BLaER1 treated with 17β-estradiol and CSF1 and Interleukin-3, amounts not matched to agents 10 nM and 100 nM (cell line): ENCODE data around the gene SLC13A3.

Experiments
- H3K27ac ChIP-seq, 11 experiments: shearing (Covaris generic); formaldehyde crosslinking; 2 replicates each; pipeline ENCODE4 v1.8.1; 2022
- H3K27me3 ChIP-seq, 11 experiments: shearing (Covaris generic); formaldehyde crosslinking; 2 replicates each; pipeline ENCODE4 v1.8.1; 2022
- H3K36me3 ChIP-seq, 11 experiments: shearing (Covaris generic); formaldehyde crosslinking; 2 replicates each; pipeline ENCODE4 v1.8.1; 2022
- H3K4me1 ChIP-seq, 10 experiments: shearing (Covaris generic); formaldehyde crosslinking; 2 replicates each; pipeline ENCODE4 v1.8.1; 2022
- H3K4me2 ChIP-seq, 11 experiments: shearing (Covaris generic); formaldehyde crosslinking; 2 replicates each; pipeline ENCODE4 v1.8.1; 2022
- H3K4me3 ChIP-seq, 10 experiments: shearing (Covaris generic); formaldehyde crosslinking; 2 replicates each; pipeline ENCODE4 v1.8.1; 2022
- H3K9ac ChIP-seq, 11 experiments: shearing (Covaris generic); formaldehyde crosslinking; 2 replicates each; pipeline ENCODE4 v1.8.1; 2022
- H3K9me3 ChIP-seq, 11 experiments: shearing (Covaris generic); formaldehyde crosslinking; replicated peaks in 1 of 11; 2 replicates each; pipeline ENCODE4 v1.8.1; 2022
- H4K20me1 ChIP-seq, 11 experiments: shearing (Covaris generic); formaldehyde crosslinking; 2 replicates each; pipeline ENCODE4 v1.8.1; 2022
- Cebpa-rat ChIP-seq, 11 experiments: shearing (Covaris generic); IDR thresholded peaks; 2 replicates each; pipeline ENCODE4 v1.8.1; 2022

The SLC13A3 gene

DNA sequence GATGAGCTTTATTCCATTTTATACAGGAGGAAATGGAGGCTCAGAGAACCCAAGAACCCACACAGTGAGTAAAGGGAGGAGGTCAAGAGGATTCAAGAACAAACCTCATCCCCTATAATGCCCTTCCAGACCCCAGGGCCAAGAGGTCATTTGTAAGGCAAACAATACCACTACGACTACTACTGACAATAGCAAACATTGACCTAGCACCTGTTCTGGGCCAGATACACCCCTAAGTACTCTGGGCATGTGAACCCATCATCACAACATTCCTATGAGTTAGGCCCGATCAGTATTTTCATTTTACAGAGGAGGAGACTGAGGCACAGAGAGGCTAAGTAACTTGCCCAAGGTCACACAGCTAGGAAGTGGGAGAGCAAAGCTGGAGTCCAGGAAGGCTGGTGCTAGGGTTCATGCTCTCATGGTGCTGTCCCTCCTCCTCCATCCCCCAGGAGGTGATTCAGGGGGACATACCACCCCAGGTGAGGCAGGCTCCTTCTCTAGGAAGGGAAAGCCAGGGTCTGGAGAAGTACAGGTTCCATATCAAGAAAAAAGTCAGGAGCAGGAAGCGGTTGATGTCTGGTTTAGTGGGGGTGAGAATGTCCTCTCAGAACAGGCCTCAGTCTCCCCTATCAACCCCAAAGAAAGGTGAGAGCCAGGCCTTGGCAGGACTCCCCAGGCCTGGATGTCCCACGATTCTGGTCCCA, 13.7 kb downstream of the SLC13A3 start:
- H3K4me1 ChIP-seq: peaks cover 0 to 34% (median 2%) of the 10 kb centered on the region in 10 experiments; a peak in 7 of 20 replicates
- TF ChIP-seq Cebpa-rat (IDR thresholded peaks at IDR 0.05): no peak
- H3K9ac ChIP-seq: no peak overlapping the region
- peaks cover 0 to 11% (median 0%) of the 10 kb centered on the region in 11 experiments; a peak in 1 of 22 replicates for H3K9me3 ChIP-seq
- no peak overlapping the region for H3K4me3 ChIP-seq
- no peaks in the 10 kb centered on the region for H3K36me3 ChIP-seq
- 0 out of 22 replicates have a peak overlapping the region, but pooled peaks of 1 of the 11 experiments have one; percentile 1 for H3K27ac ChIP-seq
- H3K4me2 ChIP-seq: no peak overlapping the region
- no peaks in the 10 kb centered on the region for H4K20me1 ChIP-seq
- H3K27me3 ChIP-seq: no peaks in the 10 kb centered on the region

DNA sequence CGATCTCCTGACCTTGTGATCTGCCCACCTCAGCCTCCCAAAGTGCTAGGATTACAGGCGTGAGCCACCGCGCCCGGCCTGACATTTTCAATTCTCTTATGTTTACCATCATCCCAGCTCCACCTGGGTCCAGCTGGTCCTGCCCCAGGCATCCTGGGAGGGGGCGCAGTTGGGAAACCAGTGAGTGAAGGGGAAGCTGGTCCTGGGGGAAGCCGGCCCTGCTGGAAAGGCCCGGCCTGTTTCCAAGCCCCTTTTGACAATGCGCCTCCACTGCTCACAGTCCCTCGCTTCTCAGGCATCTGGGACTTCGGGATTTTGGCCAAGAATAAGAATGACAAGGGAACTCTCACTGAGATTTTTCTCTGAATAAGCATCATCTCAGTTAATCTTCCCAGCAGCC, 14.2 kb downstream of the SLC13A3 start:
- no peaks in the 10 kb centered on the region for H3K27me3 ChIP-seq
- no peak overlapping the region for H3K4me3 ChIP-seq
- H3K36me3 ChIP-seq: no peaks in the 10 kb centered on the region
- H3K9ac ChIP-seq: no peak overlapping the region
- no peak overlapping the region for H3K4me2 ChIP-seq
- H3K9me3 ChIP-seq: peaks cover 0 to 11% (median 0%) of the 10 kb centered on the region in 11 experiments; a peak in 1 of 22 replicates
- no peak for TF ChIP-seq Cebpa-rat (IDR thresholded peaks at IDR 0.05)
- no peak overlapping the region for H3K27ac ChIP-seq
- no peaks in the 10 kb centered on the region for H4K20me1 ChIP-seq
- H3K4me1 ChIP-seq: peaks cover 0 to 40% (median 4%) of the 10 kb centered on the region in 10 experiments; a peak in 13 of 20 replicates

DNA sequence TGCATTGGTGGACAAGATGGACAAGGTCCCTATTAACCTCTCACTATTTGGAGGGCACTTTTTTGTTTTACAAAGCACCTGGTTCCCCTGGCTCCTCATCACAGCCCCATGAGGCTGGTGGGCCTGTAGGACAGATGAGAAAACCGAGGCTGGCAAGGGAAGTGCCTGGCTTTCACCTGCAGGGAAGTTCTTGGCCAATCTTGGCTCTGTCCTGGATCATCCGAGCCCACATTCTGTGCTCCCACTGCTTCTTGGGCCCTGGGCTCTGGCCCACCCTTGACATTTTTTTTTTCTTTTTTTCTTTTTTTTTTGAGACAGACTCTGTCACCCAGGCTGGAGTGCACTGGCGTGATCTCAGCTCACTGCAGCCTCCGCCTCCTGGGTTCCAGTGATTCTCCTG, 14.7 kb downstream of the SLC13A3 start:
- Histone ChIP-seq H3K36me3 (no peaks in the 10 kb centered on the region), H3K27ac (no peak overlapping the region), H3K9me3 (peaks cover 0 to 11% (median 0%) of the 10 kb centered on the region in 11 experiments; a peak in 1 of 22 replicates), H3K4me3 (no peak overlapping the region), H3K27me3 (no peaks in the 10 kb centered on the region), H3K9ac (no peak overlapping the region), H3K4me1 (peaks cover 0 to 45% (median 10%) of the 10 kb centered on the region in 10 experiments; a peak in 13 of 20 replicates), H3K4me2 (peak overlapping the region in 3 of 11 experiments; percentile 47 to 66 (median 63); a peak in 3 of 22 replicates), H4K20me1 (no peaks in the 10 kb centered on the region)
- no peak for TF ChIP-seq Cebpa-rat (IDR thresholded peaks at IDR 0.05)

DNA sequence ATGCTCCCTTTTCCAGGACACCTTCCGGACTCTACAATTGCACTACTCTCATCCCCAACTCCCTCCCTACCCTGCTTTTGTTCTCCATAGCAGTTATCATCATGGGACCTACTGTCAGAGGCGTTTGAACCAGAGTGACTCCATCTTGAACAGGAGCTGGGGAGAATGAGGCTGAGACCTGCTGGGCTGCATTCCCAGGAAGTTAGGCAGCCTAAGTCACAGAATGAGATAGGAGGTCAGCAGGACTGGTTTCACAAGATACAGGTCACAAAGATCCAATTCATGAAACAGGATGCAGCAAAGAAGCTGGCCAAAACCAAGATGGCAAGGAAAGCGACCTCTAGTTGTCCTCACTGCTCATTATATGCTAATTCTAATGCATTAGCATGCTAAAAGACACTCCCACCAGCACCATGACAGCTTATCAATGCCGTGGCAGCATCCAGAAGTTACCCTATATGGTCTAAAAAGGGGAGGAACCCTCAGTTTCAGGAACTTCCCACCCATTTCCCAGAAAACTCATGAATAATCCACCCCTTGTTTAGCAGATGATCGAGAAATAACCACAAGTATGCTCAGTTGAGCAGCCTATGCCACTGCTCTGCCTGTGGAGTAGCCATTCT, 15.6 kb downstream of the SLC13A3 start:
- no peak overlapping the region for H3K9ac ChIP-seq
- no peak for TF ChIP-seq Cebpa-rat (IDR thresholded peaks at IDR 0.05)
- peaks cover 0 to 12% (median 0%) of the 10 kb centered on the region in 11 experiments; a peak in 2 of 22 replicates for H3K9me3 ChIP-seq
- H3K4me3 ChIP-seq: no peak overlapping the region
- no peaks in the 10 kb centered on the region for H3K27me3 ChIP-seq
- peak overlapping the region in 1 of 11 experiments; percentile 52; a peak in 2 of 22 replicates for H3K27ac ChIP-seq
- H3K36me3 ChIP-seq: no peaks in the 10 kb centered on the region
- H4K20me1 ChIP-seq: no peaks in the 10 kb centered on the region
- peaks cover 0 to 47% (median 17%) of the 10 kb centered on the region in 10 experiments; a peak in 14 of 20 replicates for H3K4me1 ChIP-seq
- peak overlapping the region in 4 of 11 experiments; percentile 13 to 66 (median 55); a peak in 7 of 22 replicates for H3K4me2 ChIP-seq

DNA sequence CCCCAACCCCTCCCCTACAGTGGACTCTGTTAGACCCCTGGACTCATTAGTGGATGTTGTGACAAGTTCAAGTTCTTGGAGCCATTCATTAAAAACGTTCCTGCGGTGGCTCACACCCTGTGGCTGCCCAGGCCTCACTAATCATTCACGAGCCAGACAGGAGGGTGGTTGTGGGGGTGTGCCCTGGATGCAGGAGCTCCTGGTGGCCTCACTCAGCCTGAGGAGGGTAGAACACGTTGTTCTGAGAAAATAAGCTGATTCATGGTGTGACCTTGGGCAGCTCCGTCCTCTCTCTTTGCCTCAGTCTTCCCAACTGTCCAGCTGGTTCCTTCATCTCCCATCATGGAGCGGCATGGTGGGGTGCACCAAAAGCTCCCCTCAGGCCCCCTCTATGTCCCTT, 16.7 kb downstream of the SLC13A3 start:
- no peak for TF ChIP-seq Cebpa-rat (IDR thresholded peaks at IDR 0.05)
- no peaks in the 10 kb centered on the region for H3K27me3 ChIP-seq
- H4K20me1 ChIP-seq: no peaks in the 10 kb centered on the region
- H3K27ac ChIP-seq: no peak overlapping the region; a peak in 1 of 22 replicates
- no peaks in the 10 kb centered on the region for H3K36me3 ChIP-seq
- no peak overlapping the region for H3K4me2 ChIP-seq
- H3K4me1 ChIP-seq: peaks cover 0 to 56% (median 24%) of the 10 kb centered on the region in 10 experiments; a peak in 14 of 20 replicates
- no peak overlapping the region for H3K9ac ChIP-seq
- no peak overlapping the region for H3K4me3 ChIP-seq
- peaks cover 0 to 23% (median 3%) of the 10 kb centered on the region in 11 experiments; a peak in 8 of 22 replicates for H3K9me3 ChIP-seq

DNA sequence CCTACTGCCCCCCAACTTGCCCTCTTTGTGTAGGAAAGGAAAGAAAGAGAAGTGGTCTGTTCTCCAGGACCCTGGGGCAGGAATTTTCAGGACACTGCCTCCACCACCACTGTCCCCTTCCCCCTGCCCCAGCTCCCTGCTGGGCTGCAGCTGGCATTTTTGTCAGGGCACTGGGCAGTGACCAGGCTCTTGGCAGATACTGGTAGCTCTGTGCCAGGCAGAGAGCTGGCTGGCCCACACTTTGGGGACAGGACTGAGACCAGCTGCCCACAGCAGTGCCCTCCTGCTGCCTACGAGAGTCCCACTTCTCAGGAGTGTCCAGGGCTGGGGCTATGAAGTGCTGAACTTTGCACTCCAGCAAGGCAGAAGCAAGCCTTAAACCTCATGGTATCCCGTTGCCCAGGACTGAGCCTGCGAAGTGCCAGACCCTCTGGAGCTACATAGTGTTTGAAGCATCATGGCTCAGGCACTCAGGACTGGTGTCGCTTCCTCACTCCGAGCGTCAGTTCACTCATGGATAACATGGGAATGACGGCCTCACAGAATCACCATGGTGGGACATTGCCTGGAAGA, 19.3 kb downstream of the SLC13A3 start:
- H3K4me3 ChIP-seq: 0 out of 20 replicates have a peak overlapping the region, but pooled peaks of 1 of the 10 experiments have one; percentile 24
- peaks cover 0 to 56% (median 24%) of the 10 kb centered on the region in 10 experiments; a peak in 14 of 20 replicates for H3K4me1 ChIP-seq
- H3K9me3 ChIP-seq: peaks cover 0 to 29% (median 3%) of the 10 kb centered on the region in 11 experiments; a peak in 8 of 22 replicates
- peak overlapping the region in 8 of 11 experiments; percentile 45 to 82 (median 72); a peak in 16 of 22 replicates for H3K4me2 ChIP-seq
- H3K9ac ChIP-seq: peak overlapping the region in 4 of 11 experiments; percentile 35 to 47 (median 42); a peak in 8 of 22 replicates
- no peaks in the 10 kb centered on the region for H4K20me1 ChIP-seq
- H3K27me3 ChIP-seq: no peaks in the 10 kb centered on the region
- no peak for TF ChIP-seq Cebpa-rat (IDR thresholded peaks at IDR 0.05)
- H3K36me3 ChIP-seq: no peaks in the 10 kb centered on the region
- H3K27ac ChIP-seq: peak overlapping the region in 9 of 11 experiments; percentile 9 to 81 (median 63); a peak in 14 of 22 replicates

DNA sequence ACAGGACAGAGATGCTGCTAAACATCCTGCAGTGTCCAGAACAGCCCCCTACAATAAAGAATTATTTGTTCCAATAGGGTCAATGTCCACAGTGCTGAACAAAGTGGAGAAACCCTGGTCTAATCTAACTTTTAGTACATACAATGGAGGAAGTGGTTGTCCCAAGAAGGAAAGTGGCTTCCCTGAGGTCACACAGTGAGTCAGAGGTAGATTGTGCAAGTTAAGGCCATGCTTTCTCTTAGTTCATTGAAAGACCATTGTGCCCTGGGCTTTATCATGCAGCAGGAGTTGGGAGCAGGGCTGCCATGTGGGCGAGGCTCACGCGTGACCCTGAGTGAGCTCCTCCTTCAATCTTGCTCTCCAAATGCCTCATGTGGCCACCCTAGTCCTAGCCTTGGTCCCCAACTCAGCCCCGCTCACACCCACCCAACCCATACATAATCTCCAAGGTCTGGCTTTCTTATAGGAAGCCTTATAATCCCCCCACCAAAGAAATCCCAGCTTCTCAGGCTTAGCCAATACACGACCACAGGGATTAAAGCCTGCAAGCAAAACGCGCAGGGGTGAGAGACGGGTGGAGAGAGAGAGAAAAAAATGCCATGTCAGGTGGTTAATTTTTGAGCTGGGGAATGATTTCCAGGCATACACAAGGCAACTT, 19.9 kb downstream of the SLC13A3 start:
- Histone ChIP-seq H3K36me3 (no peaks in the 10 kb centered on the region), H3K9me3 (peaks cover 0 to 29% (median 3%) of the 10 kb centered on the region in 11 experiments; a peak in 8 of 22 replicates), H3K4me1 (peaks cover 0 to 58% (median 26%) of the 10 kb centered on the region in 10 experiments; a peak in 14 of 20 replicates), H3K27me3 (no peaks in the 10 kb centered on the region), H3K4me3 (0 out of 20 replicates have a peak overlapping the region, but pooled peaks of 1 of the 10 experiments have one; percentile 24), H3K4me2 (peak overlapping the region in 9 of 11 experiments; percentile 11 to 82 (median 68); a peak in 17 of 22 replicates), H3K9ac (peak overlapping the region in 4 of 11 experiments; percentile 35 to 57 (median 42); a peak in 8 of 22 replicates), H3K27ac (peak overlapping the region in 8 of 11 experiments; percentile 9 to 81 (median 64); a peak in 14 of 22 replicates), H4K20me1 (no peaks in the 10 kb centered on the region)
- TF ChIP-seq Cebpa-rat (IDR thresholded peaks at IDR 0.05): peak in 9 of 11 experiments; percentile 39 to 91 (median 72); a peak in 13 of 22 replicates

DNA sequence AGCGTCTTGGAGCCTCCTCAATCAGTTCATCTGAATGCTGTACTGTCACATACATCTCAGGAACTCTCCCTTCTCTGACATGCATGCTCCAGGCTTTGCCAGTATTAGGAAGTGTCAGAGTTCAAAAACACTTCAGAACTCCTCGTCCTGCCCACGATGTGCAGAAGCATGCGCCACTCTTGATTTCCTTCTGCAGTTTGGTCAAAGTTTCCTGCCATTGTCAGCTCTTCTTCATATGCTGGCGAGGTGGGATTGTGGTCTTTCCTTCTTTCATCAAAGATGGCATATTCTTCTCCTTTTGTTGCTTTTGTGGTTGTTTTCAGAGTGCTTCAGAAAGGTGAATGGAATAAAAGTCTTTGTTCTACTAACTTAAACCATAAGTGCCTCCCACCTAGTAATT, 21.0 kb downstream of the SLC13A3 start:
- Histone ChIP-seq H4K20me1 (no peaks in the 10 kb centered on the region), H3K4me2 (peak overlapping the region in 7 of 11 experiments; percentile 45 to 82 (median 77); a peak in 11 of 22 replicates), H3K27me3 (no peaks in the 10 kb centered on the region), H3K9ac (no peak overlapping the region), H3K4me1 (peaks cover 0 to 58% (median 28%) of the 10 kb centered on the region in 10 experiments; a peak in 14 of 20 replicates), H3K36me3 (no peaks in the 10 kb centered on the region), H3K9me3 (peaks cover 0 to 26% (median 3%) of the 10 kb centered on the region in 11 experiments; a peak in 8 of 22 replicates), H3K4me3 (no peak overlapping the region), H3K27ac (peak overlapping the region in 5 of 11 experiments; percentile 63 to 81 (median 71); a peak in 9 of 22 replicates)
- no peak for TF ChIP-seq Cebpa-rat (IDR thresholded peaks at IDR 0.05)
